IMR-90 (cell line): Measurements from ENCODE around the gene TIAM2. TPM values are rescaled to one million over a fixed set of nuclear protein-coding genes. Genes with fewer than 3 reads are reported as not detected.

Source experiments
- ATAC-seq: fragments of 200-7000 bp; cut with Tn5 transposase; 2 replicates; pipeline ENCODE4 v1.9.1; 2020; ENCODE audit warnings: low read depth, mild to moderate bottlenecking, moderate library complexity
- BruUV-seq: library from RNA; stranded (reverse); fragments of 400-500 nt; replicated peaks from 2 replicates; lab custom pipeline; 2021; lab: Mats Ljungman, UMichigan
- CTCF ChIA-PET: fragments of 300-600 bp; formaldehyde crosslinking; extraction: SDS; loops from one replicate; lab custom pipeline; 2021; ENCODE audit warnings: antibody characterized with exemption; lab: Yijun Ruan, JAX
- POLR2A ChIA-PET: fragments of 300-600 bp; sonication (Branson Sonifier 250); formaldehyde crosslinking; loops from one replicate; lab custom pipeline; 2022; ENCODE audit warnings: antibody characterized with exemption; ENCODE audit not compliant: unreplicated experiment; lab: Charles Lee
- DNase-seq: peaks from one replicate; pipeline ENCODE4 v3.0.0; 2013
- H2AFZ ChIP-seq: replicated peaks from 2 replicates; pipeline ENCODE3; 2013; ENCODE audit warnings: low read length, mild to moderate bottlenecking; ENCODE audit not compliant: poor library complexity
- H2AK5ac ChIP-seq: 2 replicates; pipeline ENCODE4 v1.6.1; 2013; ENCODE audit warnings: low read depth, low read length, inconsistent platforms
- H2AK9ac ChIP-seq: replicated peaks from 2 replicates; pipeline ENCODE3; 2013; ENCODE audit warnings: mild to moderate bottlenecking, low read depth, low read length, moderate library complexity; ENCODE audit not compliant: poor library complexity
- H2BK120ac ChIP-seq: 2 replicates; pipeline ENCODE4 v1.6.1; 2013; ENCODE audit warnings: low read depth, low read length, inconsistent platforms
- H2BK15ac ChIP-seq: 3 replicates; pipeline ENCODE4 v1.6.1; 2013; ENCODE audit warnings: low read depth, low read length, inconsistent platforms
- H2BK20ac ChIP-seq: 2 replicates; pipeline ENCODE4 v1.6.1; 2013; ENCODE audit warnings: low read depth, mild to moderate bottlenecking, inconsistent platforms, low read length, moderate library complexity
- H2BK5ac ChIP-seq: 2 replicates; pipeline ENCODE4 v1.6.1; 2013; ENCODE audit warnings: mild to moderate bottlenecking, low read depth, low read length, inconsistent platforms; ENCODE audit not compliant: poor library complexity, severe bottlenecking
- H3K14ac ChIP-seq: replicated peaks from 2 replicates; pipeline ENCODE4 v1.6.1; 2013; ENCODE audit warnings: low read depth, low read length, inconsistent platforms
- H3K18ac ChIP-seq: 2 replicates; pipeline ENCODE4 v1.6.1; 2013; ENCODE audit warnings: low read depth, low read length, control low read depth
- H3K23ac ChIP-seq: 2 replicates; pipeline ENCODE4 v1.6.1; 2013; ENCODE audit warnings: low read depth, low read length, inconsistent platforms
- H3K27ac ChIP-seq: 2 replicates; pipeline ENCODE4 v1.5.1; 2013; ENCODE audit warnings: mild to moderate bottlenecking, control low read depth, low read length; ENCODE audit not compliant: insufficient read depth
- H3K27me3 ChIP-seq: 2 replicates; pipeline ENCODE4 v1.6.1; 2013; ENCODE audit warnings: low read length; ENCODE audit not compliant: control insufficient read depth, insufficient read depth
- H3K36me3 ChIP-seq: 2 replicates; pipeline ENCODE4 v1.6.1; 2013; ENCODE audit warnings: low read length, mixed read lengths; ENCODE audit not compliant: control insufficient read depth, insufficient read depth
- H3K4ac ChIP-seq: 2 replicates; pipeline ENCODE4 v1.6.1; 2013; ENCODE audit warnings: low read depth, low read length, inconsistent platforms
- H3K4me1 ChIP-seq: 2 replicates; pipeline ENCODE4 v1.6.1; 2013; ENCODE audit warnings: low read length, mixed read lengths; ENCODE audit not compliant: control insufficient read depth, insufficient read depth
- H3K4me2 ChIP-seq: 2 replicates; pipeline ENCODE4 v1.6.1; 2013; ENCODE audit warnings: low read depth, mild to moderate bottlenecking, control low read depth, low read length, moderate library complexity
- H3K4me3 ChIP-seq: 2 replicates; pipeline ENCODE4 v1.5.1; 2013; ENCODE audit warnings: low read depth, mild to moderate bottlenecking, control low read depth, low read length, moderate library complexity; ENCODE audit not compliant: insufficient read depth
- H3K56ac ChIP-seq: 2 replicates; pipeline ENCODE4 v1.6.1; 2013; ENCODE audit warnings: low read length, inconsistent platforms; ENCODE audit not compliant: insufficient read depth; ENCODE audit errors: extremely low read depth
- H3K79me1 ChIP-seq, 2 experiments: 2 replicates each; pipeline ENCODE4 v1.6.1; 2013; ENCODE audit warnings: low read length in 2 of 2, inconsistent platforms in 1 of 2, low read depth in 1 of 2
- H3K9ac ChIP-seq: 2 replicates; pipeline ENCODE4 v1.6.1; 2013; ENCODE audit warnings: low read depth, low read length, control low read depth
- H3K9me1 ChIP-seq: 2 replicates; pipeline ENCODE4 v1.6.1; 2013; ENCODE audit warnings: low read length, inconsistent platforms; ENCODE audit not compliant: insufficient read depth
- H3K9me3 ChIP-seq: 2 replicates; pipeline ENCODE4 v1.6.1; 2013; ENCODE audit warnings: low read length; ENCODE audit not compliant: control insufficient read depth, insufficient read depth
- H4K20me1 ChIP-seq: 2 replicates; pipeline ENCODE4 v1.6.1; 2013; ENCODE audit warnings: low read length, inconsistent platforms; ENCODE audit not compliant: insufficient read depth
- H4K5ac ChIP-seq: 2 replicates; pipeline ENCODE4 v1.6.1; 2013; ENCODE audit warnings: mild to moderate bottlenecking, low read depth, low read length, control low read depth
- H4K8ac ChIP-seq, 2 experiments: 2 replicates each; pipeline ENCODE4 v1.6.1; 2013; ENCODE audit warnings: low read depth in 2 of 2, low read length in 2 of 2, control low read depth in 1 of 2, inconsistent platforms in 1 of 2
- H4K91ac ChIP-seq: 2 replicates; pipeline ENCODE4 v1.6.1; 2013; ENCODE audit warnings: low read depth, low read length, inconsistent platforms; ENCODE audit not compliant: insufficient read depth
- CEBPB ChIP-seq: IDR thresholded peaks from 2 replicates; pipeline ENCODE4 v1.6.1; 2012; ENCODE audit warnings: low read depth, low read length, improper control_type of control experiment
- CHD1 ChIP-seq: IDR thresholded peaks from 2 replicates; pipeline ENCODE4 v1.6.1; 2012; ENCODE audit warnings: low read depth, low read length, improper control_type of control experiment
- CTCF ChIP-seq: conservative IDR thresholded peaks from 2 replicates; pipeline ENCODE4 v1.5.1; 2012; ENCODE audit warnings: mild to moderate bottlenecking, low read depth, low read length, improper control_type of control experiment
- FOS ChIP-seq: fragments of 150-350 bp; IDR thresholded peaks from 2 replicates; pipeline ENCODE4 v1.6.1; 2016; ENCODE audit warnings: low read depth, low read length
- MAFK ChIP-seq: IDR thresholded peaks from 2 replicates; pipeline ENCODE4 v1.6.1; 2012; ENCODE audit warnings: low read depth, low read length, improper control_type of control experiment
- MAZ ChIP-seq: IDR thresholded peaks from 2 replicates; pipeline ENCODE4 v1.6.1; 2012; ENCODE audit warnings: low read depth, mild to moderate bottlenecking, low read length, improper control_type of control experiment, moderate library complexity, borderline replicate concordance
- MXI1 ChIP-seq: IDR thresholded peaks from 2 replicates; pipeline ENCODE4 v1.6.1; 2012; ENCODE audit warnings: low read depth, mild to moderate bottlenecking, low read length, moderate library complexity, borderline replicate concordance
- NFE2L2 ChIP-seq: fragments of 150-350 bp; IDR thresholded peaks from 2 replicates; pipeline ENCODE4 v1.6.1; 2016; ENCODE audit warnings: low read depth, mild to moderate bottlenecking, low read length
- POLR2A ChIP-seq: IDR thresholded peaks from 2 replicates; pipeline ENCODE4 v1.6.1; 2012; ENCODE audit warnings: mild to moderate bottlenecking, low read depth, low read length
- RAD21 ChIP-seq: IDR thresholded peaks from 2 replicates; pipeline ENCODE4 v1.6.1; 2012; ENCODE audit warnings: low read length, improper control_type of control experiment
- RCOR1 ChIP-seq: IDR thresholded peaks from 2 replicates; pipeline ENCODE4 v1.6.1; 2012; ENCODE audit warnings: mild to moderate bottlenecking, low read length, improper control_type of control experiment; ENCODE audit not compliant: insufficient replicate concordance
- RFX5 ChIP-seq: IDR thresholded peaks from 2 replicates; pipeline ENCODE4 v1.8.0; 2012; ENCODE audit warnings: low read depth, mild to moderate bottlenecking, low read length, moderate library complexity
- SMC3 ChIP-seq: fragments of 150-350 bp; IDR thresholded peaks from 2 replicates; pipeline ENCODE4 v1.6.1; 2016; ENCODE audit warnings: low read depth, mild to moderate bottlenecking, antibody characterized with exemption, low read length, moderate library complexity
- WGBS, 2 experiments: methylation state at CpG; one replicate each; pipeline versions ENCODE4 v1.1.5 to v1.1.7; 2013; ENCODE audit warnings: missing lambda C conversion rate in 2 of 2; ENCODE audit not compliant: insufficient read length in 1 of 2; ENCODE audit errors: extremely low coverage in 2 of 2; 5-methylcytosine and 5-hydroxymethylcytosine counted together
- dilution Hi-C: fragments of 300-500 bp; cut with HindIII; formaldehyde crosslinking; loops from one replicate; pipeline ENCODE4 v1.14.3; 2018; ENCODE audit warnings: low sequenced_read_pairs; ENCODE audit not compliant: unreplicated experiment
- in situ Hi-C: fragments of 300-500 bp; cut with MboI; formaldehyde crosslinking; loops from 3 replicates; pipeline ENCODE4 v1.14.3; 2019; ENCODE audit warnings: low sequenced_read_pairs, inconsistent platforms, mixed read lengths
- intact Hi-C: fragments of 100-400 bp; cut with micrococcal nuclease; formaldehyde crosslinking; loops from 2 replicates; pipeline ENCODE4 v1.10.0; 2022
- polyA plus RNA-seq, 3 experiments: library from polyadenylated mRNA; depleted of rRNA; stranded (reverse); fragments of >200 nt; gene quantifications; 2 replicates each; pipeline ENCODE4 v1.2.3, GENCODE V29; 2012; ENCODE audit warnings: low replicate concordance in 1 of 3
- total RNA-seq: library from RNA; depleted of rRNA; stranded (reverse); fragments of >200 nt; gene quantifications from 2 replicates; pipeline ENCODE4 v1.2.3, GENCODE V29; 2012
- TF ChIP-seq, protein P1 (sequence below): fragments of 150-350 bp; IDR thresholded peaks from 2 replicates; pipeline ENCODE4 v1.6.1; 2016; ENCODE audit warnings: low read depth, mild to moderate bottlenecking, low read length, moderate library complexity, borderline replicate concordance
- TF ChIP-seq, protein P2 (sequence below): fragments of 150-350 bp; IDR thresholded peaks from 2 replicates; pipeline ENCODE4 v1.6.1; 2017; ENCODE audit warnings: mild to moderate bottlenecking, antibody characterized with exemption, low read length, low read depth

TIAM2 gene
- total and polyA plus RNA-seq, 2 of the 4 experiments (the other 2 are of a cell fraction) = 3.1 to 4.7 TPM

- Histone ChIP-seq H2AFZ (peak overlapping the region; percentile 69), H3K18ac (peak overlapping the region; percentile 69), H3K9me1 (peaks cover 18% of the 10 kb centered on the region), H2BK20ac (peak overlapping the region; percentile 85), H2BK15ac (peak overlapping the region; percentile 62; the same call in 1 of the 3 replicates), H3K4me3 (no peak overlapping the region), H3K4me1 (peaks cover 19% of the 10 kb centered on the region), H3K4ac (peak overlapping the region; percentile 63), H3K9ac (no peak overlapping the region), H3K56ac (no peak overlapping the region), H3K23ac (peak overlapping the region; percentile 35; the same call in 1 of the 2 replicates), H3K14ac (peak overlapping the region; percentile 75), H2BK120ac (peak overlapping the region; percentile 64), H3K9me3 (no peaks in the 10 kb centered on the region), H2BK5ac (no peak overlapping the region), H4K5ac (peak overlapping the region; percentile 81; the same call in 1 of the 2 replicates), H3K79me1 (0 out of 4 replicates have a peak, but pooled peaks cover 0 to 4% of the 10 kb centered on the region in 2 experiments), H3K27me3 (no peaks in the 10 kb centered on the region), H4K8ac (peak overlapping the region; percentile 39 to 74; a peak in 2 of 4 replicates), H2AK5ac (peak overlapping the region; percentile 9; the same call in 1 of the 2 replicates), H4K91ac (peak overlapping the region; percentile 70), H3K36me3 (no peaks in the 10 kb centered on the region), H4K20me1 (no peaks in the 10 kb centered on the region), H2AK9ac (peak overlapping the region; percentile 51), H3K4me2 (peak overlapping the region; percentile 8; the same call in 1 of the 2 replicates), H3K27ac (no peak overlapping the region)
- 33% methylated on average over 1 of the region's 6 CpGs; no CpG with 5 or more reads in 1 of the 2 experiments for WGBS, 2 experiments
- in situ Hi-C loops (loop anchor here (10.0 kb wide), 1 partner anchor 309 kb away; no protein-coding TSS in a partner anchor), dilution Hi-C loops (no loop called here), intact Hi-C loops (no loop called here)
- ATAC-seq (no peak), DNase-seq (peak; percentile 23)
- no TSS peak for BruUV-seq
- ChIA-PET POLR2A (no interaction called here), CTCF (no interaction called here)
- TF ChIP-seq, protein P1, sequence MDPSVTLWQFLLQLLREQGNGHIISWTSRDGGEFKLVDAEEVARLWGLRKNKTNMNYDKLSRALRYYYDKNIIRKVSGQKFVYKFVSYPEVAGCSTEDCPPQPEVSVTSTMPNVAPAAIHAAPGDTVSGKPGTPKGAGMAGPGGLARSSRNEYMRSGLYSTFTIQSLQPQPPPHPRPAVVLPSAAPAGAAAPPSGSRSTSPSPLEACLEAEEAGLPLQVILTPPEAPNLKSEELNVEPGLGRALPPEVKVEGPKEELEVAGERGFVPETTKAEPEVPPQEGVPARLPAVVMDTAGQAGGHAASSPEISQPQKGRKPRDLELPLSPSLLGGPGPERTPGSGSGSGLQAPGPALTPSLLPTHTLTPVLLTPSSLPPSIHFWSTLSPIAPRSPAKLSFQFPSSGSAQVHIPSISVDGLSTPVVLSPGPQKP = no peak
- TF ChIP-seq CHD1 = no peak
- no peak for TF ChIP-seq POLR2A
- no peak for TF ChIP-seq NFE2L2
- TF ChIP-seq, protein P2, sequence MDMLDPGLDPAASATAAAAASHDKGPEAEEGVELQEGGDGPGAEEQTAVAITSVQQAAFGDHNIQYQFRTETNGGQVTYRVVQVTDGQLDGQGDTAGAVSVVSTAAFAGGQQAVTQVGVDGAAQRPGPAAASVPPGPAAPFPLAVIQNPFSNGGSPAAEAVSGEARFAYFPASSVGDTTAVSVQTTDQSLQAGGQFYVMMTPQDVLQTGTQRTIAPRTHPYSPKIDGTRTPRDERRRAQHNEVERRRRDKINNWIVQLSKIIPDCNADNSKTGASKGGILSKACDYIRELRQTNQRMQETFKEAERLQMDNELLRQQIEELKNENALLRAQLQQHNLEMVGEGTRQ = no peak
- no peak for TF ChIP-seq MAZ
- TF ChIP-seq RCOR1 = no peak
- no peak for TF ChIP-seq RAD21
- TF ChIP-seq RFX5 = no peak
- no peak for TF ChIP-seq FOS
- no peak for TF ChIP-seq CEBPB
- no peak for TF ChIP-seq CTCF
- no peak for TF ChIP-seq MXI1
- TF ChIP-seq MAFK = no peak
- TF ChIP-seq SMC3 = no peak
These were observed 191.0 kb downstream of the TIAM2 start for GRCh38 chr6:155186052-155186658.
